ENCODE data around the gene JAZF1.

Gene JAZF1

DNA sequence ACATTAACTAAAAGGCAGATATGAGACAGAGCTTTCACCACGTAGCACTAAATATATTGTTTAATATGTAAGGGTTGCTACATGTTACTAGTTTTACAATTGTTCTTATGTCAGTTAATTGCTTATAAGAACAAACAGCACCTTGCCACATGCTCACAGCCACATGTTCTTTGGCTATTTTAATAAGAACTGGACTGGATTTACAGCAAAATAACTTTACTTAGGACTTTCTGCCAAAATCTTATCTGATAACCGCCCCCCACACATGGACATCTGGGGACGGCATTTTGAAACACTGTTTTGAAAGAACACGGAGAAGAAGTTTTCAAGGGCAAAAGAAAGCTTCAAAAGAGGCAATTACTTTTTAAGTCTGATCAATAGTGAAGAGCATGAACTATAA, 45.3 kb downstream of the JAZF1 start:
- TF ChIP-seq, protein P1, sequence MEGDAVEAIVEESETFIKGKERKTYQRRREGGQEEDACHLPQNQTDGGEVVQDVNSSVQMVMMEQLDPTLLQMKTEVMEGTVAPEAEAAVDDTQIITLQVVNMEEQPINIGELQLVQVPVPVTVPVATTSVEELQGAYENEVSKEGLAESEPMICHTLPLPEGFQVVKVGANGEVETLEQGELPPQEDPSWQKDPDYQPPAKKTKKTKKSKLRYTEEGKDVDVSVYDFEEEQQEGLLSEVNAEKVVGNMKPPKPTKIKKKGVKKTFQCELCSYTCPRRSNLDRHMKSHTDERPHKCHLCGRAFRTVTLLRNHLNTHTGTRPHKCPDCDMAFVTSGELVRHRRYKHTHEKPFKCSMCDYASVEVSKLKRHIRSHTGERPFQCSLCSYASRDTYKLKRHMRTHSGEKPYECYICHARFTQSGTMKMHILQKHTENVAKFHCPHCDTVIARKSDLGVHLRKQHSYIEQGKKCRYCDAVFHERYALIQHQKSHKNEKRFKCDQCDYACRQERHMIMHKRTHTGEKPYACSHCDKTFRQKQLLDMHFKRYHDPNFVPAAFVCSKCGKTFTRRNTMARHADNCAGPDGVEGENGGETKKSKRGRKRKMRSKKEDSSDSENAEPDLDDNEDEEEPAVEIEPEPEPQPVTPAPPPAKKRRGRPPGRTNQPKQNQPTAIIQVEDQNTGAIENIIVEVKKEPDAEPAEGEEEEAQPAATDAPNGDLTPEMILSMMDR (IDR thresholded peaks at IDR 0.05; ENCODE audit: low read length, missing control alignments), result no peak
- DNase-seq (ENCODE audit: low read depth), result peak; percentile 69
- H3K4me3 ChIP-seq (replicated peaks; ENCODE audit: low read depth, low read length), result no peak overlapping the region

DNA sequence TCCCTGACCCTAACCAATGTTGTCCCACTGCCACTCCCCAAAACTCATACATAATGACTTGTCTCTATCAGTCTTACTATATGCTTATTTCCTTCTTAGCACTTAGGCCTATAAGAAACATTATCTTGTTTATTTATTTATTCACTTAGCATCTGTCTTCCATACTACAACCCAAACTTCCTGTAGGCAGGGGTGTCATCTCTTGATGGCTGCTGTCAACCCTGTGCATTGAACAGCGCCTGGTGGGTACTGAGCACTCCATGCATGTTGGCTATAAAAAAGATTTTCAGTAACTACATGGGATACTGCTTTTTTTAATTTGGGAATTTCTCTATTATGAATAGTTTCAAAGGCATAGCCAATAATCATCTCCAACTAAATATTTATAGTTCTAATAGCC, 46.7 kb downstream of the JAZF1 start:
- TF ChIP-seq, protein P1 (IDR thresholded peaks at IDR 0.05; ENCODE audit: low read length, missing control alignments), result no peak
- H3K4me3 ChIP-seq (replicated peaks; ENCODE audit: low read depth, low read length), result no peak overlapping the region
- no peak for DNase-seq (ENCODE audit: low read depth)

DNA sequence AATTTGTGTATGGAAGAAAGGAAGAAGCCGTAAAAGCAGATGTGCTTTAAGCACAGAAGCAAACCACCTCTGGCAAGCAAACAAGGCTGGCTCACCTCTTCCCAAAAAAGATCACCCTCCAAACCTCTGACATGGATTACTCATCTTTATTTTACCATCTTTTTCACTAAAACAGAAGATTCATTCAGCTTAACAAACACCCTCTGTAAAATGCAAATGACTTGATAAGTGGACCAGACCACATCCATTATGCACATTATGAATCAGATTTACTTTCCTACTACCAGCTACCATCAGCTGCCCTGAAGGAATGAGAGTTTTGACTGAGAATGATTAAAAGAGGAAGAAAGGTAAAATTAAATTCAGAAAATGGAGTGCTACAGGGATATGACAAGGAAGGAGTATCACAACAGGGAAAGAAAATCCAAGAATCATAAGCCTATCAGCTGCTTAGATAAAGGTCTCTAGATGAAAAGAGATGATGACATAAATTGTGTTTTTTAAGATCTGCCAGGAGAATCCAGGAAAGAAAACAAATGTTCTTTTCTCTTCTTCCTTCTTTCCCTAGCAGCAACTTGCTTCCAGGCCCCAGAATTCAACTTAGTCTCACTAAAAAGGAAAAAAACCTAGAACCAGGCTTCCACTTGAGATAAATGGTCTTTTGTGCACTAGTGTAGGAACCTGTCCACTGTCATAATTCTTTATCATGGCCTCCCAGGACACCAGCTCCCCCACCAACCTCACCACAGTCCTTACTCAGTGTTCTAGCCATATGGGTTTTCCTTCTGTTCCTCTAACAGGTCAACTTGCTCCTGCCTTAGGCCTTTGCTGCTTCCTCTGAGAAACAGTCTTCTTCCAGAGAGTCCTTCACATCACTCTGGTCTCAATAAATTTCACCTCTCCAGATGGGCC, 47.4 kb downstream of the JAZF1 start:
- DNase-seq (ENCODE audit: low read depth), result no peak
- no peak overlapping the region for H3K4me3 ChIP-seq (replicated peaks; ENCODE audit: low read depth, low read length)
- TF ChIP-seq, protein P1 (IDR thresholded peaks at IDR 0.05; ENCODE audit: low read length, missing control alignments), result no peak

DNA sequence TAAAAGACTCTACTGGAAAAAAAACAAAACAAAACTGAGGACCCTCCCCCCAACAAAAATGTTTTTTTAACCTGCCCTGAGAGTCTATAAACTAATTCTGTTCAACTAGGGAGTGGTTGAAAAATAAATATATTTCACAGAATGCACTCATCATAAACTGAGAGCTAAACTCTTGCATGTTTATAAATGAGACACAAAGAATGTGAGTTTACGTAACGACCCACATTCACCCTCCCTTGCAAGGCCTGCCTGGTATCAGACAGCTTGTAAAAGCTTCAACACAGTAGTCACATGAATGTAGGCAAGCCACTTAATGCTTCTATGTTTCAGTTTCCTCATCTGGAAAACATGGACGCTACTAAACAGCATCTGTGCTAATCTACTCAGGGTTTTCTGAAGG, 50.3 kb downstream of the JAZF1 start:
- peak; percentile 54 for DNase-seq (ENCODE audit: low read depth)
- TF ChIP-seq, protein P1 (IDR thresholded peaks at IDR 0.05; ENCODE audit: low read length, missing control alignments), result no peak
- no peak overlapping the region for H3K4me3 ChIP-seq (replicated peaks; ENCODE audit: low read depth, low read length)

DNA sequence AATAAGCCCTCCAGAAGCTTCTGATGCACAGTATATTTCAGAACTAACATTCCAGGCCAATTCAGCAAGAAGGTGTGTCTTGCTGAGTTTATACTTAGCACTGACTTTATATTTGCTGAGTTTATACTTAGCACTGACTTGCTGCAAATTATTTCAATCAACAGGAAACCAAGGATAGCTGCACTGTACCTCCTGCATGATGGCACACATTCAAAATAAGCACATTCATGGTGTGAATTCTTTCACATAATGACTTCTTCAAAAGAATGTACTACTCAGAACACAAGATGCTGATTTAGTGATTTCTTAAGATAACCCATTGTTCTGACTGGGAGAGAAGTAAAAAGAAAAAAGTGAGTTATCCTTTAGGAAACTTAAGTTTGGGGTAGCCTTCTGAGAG, 52.0 kb downstream of the JAZF1 start:
- TF ChIP-seq, protein P1 (IDR thresholded peaks at IDR 0.05; ENCODE audit: low read length, missing control alignments), result no peak
- peak; percentile 58 for DNase-seq (ENCODE audit: low read depth)
- no peak overlapping the region for H3K4me3 ChIP-seq (replicated peaks; ENCODE audit: low read depth, low read length)

DNA sequence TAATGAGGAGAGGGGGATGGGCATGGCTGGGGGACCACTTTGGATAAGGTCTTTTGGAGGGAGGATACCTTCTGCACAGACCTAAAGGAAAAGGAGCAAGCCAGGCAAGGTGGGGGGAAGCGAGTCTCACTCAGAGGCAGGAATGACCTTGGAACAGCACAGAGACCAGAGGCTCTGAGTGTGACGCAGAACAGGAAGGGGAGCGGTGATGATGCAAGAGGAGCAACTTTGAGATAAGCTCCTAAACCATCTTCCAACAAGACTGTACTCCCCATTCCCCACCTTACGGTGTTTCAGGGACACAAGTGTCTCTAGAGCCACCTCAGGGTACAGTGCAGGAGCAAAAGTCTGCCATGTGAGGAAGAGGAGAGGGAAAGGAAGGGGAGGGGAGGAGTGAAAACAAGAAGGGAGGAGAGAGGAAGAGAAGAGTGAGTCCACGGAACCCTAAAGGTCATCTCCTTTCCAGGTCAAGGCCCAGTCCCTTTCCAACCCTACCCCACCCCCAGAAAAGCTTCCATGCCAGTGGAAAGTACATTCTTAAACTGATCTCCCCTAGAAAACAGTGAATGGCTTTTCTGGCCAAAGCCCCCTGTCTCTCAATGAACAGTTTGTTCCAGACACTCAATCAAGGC, 54.1 kb downstream of the JAZF1 start:
- TF ChIP-seq, protein P1 (IDR thresholded peaks at IDR 0.05; ENCODE audit: low read length, missing control alignments), result no peak
- DNase-seq (ENCODE audit: low read depth), result peak; percentile 74

More for the DNA sequence above, 54.1 kb downstream of the JAZF1 start:
- H3K4me3 ChIP-seq (replicated peaks; ENCODE audit: low read depth, low read length), result no peak overlapping the region
